Liver (tissue), 3 donors: ENCODE results near the gene C2CD4C.

Experiments
- ATF3 ChIP-seq: IDR thresholded peaks from 2 replicates; pipeline ENCODE4 v1.6.1; 2016; ENCODE audit warnings: antibody characterized with exemption
- CTCF ChIP-seq: fragments of 150-350 bp; IDR thresholded peaks from 2 replicates; pipeline ENCODE4 v1.5.1; 2017; ENCODE audit warnings: improper control_type of control experiment, low read depth, low read length; ENCODE audit not compliant: missing input control
- EGR1 ChIP-seq, 2 donors: IDR thresholded peaks; 2 replicates each; pipeline ENCODE4 v1.6.1; 2016 to 2018; ENCODE audit warnings: antibody characterized with exemption in 2 of 2, low read depth in 2 of 2
- FOXA1 ChIP-seq: IDR thresholded peaks from 2 replicates; pipeline ENCODE4 v1.6.1; 2016; ENCODE audit warnings: antibody characterized with exemption
- HNF4G ChIP-seq: IDR thresholded peaks from 2 replicates; pipeline ENCODE4 v1.6.1; 2016; ENCODE audit warnings: antibody characterized with exemption
- JUND ChIP-seq, 2 donors: IDR thresholded peaks; 2 replicates each; pipeline ENCODE4 v1.6.1; 2016; ENCODE audit warnings: antibody characterized with exemption in 2 of 2
- MAX ChIP-seq: IDR thresholded peaks from 2 replicates; pipeline ENCODE4 v1.6.1; 2016; ENCODE audit warnings: antibody characterized with exemption
- NR2F2 ChIP-seq: IDR thresholded peaks from 2 replicates; pipeline ENCODE4 v1.6.1; 2016; ENCODE audit warnings: antibody characterized with exemption
- RAD21 ChIP-seq, 2 donors: IDR thresholded peaks; 2 replicates each; pipeline ENCODE4 v1.6.1; 2016; ENCODE audit warnings: antibody characterized with exemption in 2 of 2, mild to moderate bottlenecking in 2 of 2
- REST ChIP-seq: IDR thresholded peaks from 2 replicates; pipeline ENCODE4 v1.6.1; 2016; ENCODE audit warnings: antibody characterized with exemption, mild to moderate bottlenecking
- SP1 ChIP-seq: IDR thresholded peaks from 2 replicates; pipeline ENCODE4 v1.6.1; 2018; ENCODE audit warnings: antibody characterized with exemption, mild to moderate bottlenecking
- TAF1 ChIP-seq: conservative IDR thresholded peaks from 2 replicates; pipeline ENCODE4 v1.6.1; 2016; ENCODE audit warnings: antibody characterized with exemption, mild to moderate bottlenecking
- YY1 ChIP-seq: IDR thresholded peaks from 2 replicates; pipeline ENCODE4 v1.6.1; 2016; ENCODE audit warnings: antibody characterized with exemption, mild to moderate bottlenecking
- ZBTB33 ChIP-seq: IDR thresholded peaks from 2 replicates; pipeline ENCODE4 v1.6.1; 2016; ENCODE audit warnings: antibody characterized with exemption
- donor health status: healthy.
- donor health status: healthy.

- TF ChIP-seq ZBTB33 (no peak), CTCF (no peak), NR2F2 (no peak), RAD21 (IDR thresholded peaks at IDR 0.05) (no peak), EGR1 (IDR thresholded peaks at IDR 0.05; ENCODE audit: low read depth in 2 of 2) (no peak), JUND (IDR thresholded peaks at IDR 0.05) (no peak), FOXA1 (no peak), REST (no peak), TAF1 (no peak), YY1 (no peak), ATF3 (no peak), SP1 (no peak), MAX (no peak), HNF4G (no peak)
Measured at GRCh38 chr19:406135-406781, 2.7 kb downstream of the C2CD4C start.
